Breast epithelium (tissue), 4 donors: ENCODE results near the gene KLHL21. TPM values are rescaled to one million over a fixed set of nuclear protein-coding genes. Genes with fewer than 3 reads are reported as not detected.

Experiments used
- DNase-seq, 2 donors: peaks; one replicate each; pipeline ENCODE4 v3.0.0-alpha.2; 2019; ENCODE audit warnings: low spot score in 2 of 2
- H3K27ac ChIP-seq, 2 donors: fragments of 200-600 bp; sonication (generic) in 1 of 2; one replicate each; pipeline ENCODE4 v1.5.1; 2016 to 2019; ENCODE audit warnings: mild to moderate bottlenecking in 1 of 2
- H3K27me3 ChIP-seq, 2 donors: fragments of 200-600 bp; sonication (generic) in 1 of 2; one replicate each; pipeline versions ENCODE4 v1.5.1 to v1.6.0; 2017 to 2019; ENCODE audit warnings: control low read depth in 1 of 2, mild to moderate bottlenecking in 1 of 2
- H3K36me3 ChIP-seq: fragments of 200-600 bp; one replicate; pipeline ENCODE4 v1.5.1; 2019
- H3K4me1 ChIP-seq, 2 donors: fragments of 200-600 bp; sonication (generic); one replicate each; pipeline ENCODE4 v1.5.1; 2016 to 2019; ENCODE audit warnings: control low read depth in 1 of 2
- H3K4me3 ChIP-seq, 3 donors: fragments of 200-600 bp; sonication (generic); 1 replicate in 2 of 3; 2 replicates in 1 of 3; pipeline ENCODE4 v1.5.1; 2016 to 2019; ENCODE audit warnings: mild to moderate bottlenecking in 3 of 3, moderate library complexity in 2 of 3
- H3K9me3 ChIP-seq, 2 donors: fragments of 200-600 bp; sonication (generic) in 1 of 2; one replicate each; pipeline ENCODE4 v1.5.1; 2016 to 2019; ENCODE audit warnings: control low read depth in 1 of 2
- CTCF ChIP-seq, 3 donors: fragments of 450-650 bp; IDR thresholded peaks; one replicate each; pipeline ENCODE4 v1.5.1; 2016 to 2017; ENCODE audit warnings: antibody characterized with exemption in 3 of 3, mild to moderate bottlenecking in 3 of 3, moderate library complexity in 3 of 3
- POLR2A ChIP-seq: fragments of 450-650 bp; IDR thresholded peaks from one replicate; pipeline ENCODE4 v1.6.1; 2016; ENCODE audit warnings: antibody characterized with exemption, mild to moderate bottlenecking, moderate library complexity
- POLR2AphosphoS5 ChIP-seq, 3 donors: sonication (generic); formaldehyde crosslinking; IDR thresholded peaks; one replicate each; pipeline ENCODE4 v1.6.1; 2017; ENCODE audit warnings: antibody characterized with exemption in 3 of 3
- intact Hi-C: fragments of 100-400 bp; cut with DNase I; formaldehyde crosslinking; loops from one replicate; pipeline ENCODE4 v1.15.1; 2023; ENCODE audit warnings: low total_unique reads
- total RNA-seq, 3 donors: library from RNA; depleted of rRNA; stranded (reverse); fragments of >200 nt; gene quantifications; one replicate each; pipeline ENCODE4 v1.1.0, GENCODE V29; 2016

Gene KLHL21
- total RNA-seq, 3 donors from 2014 or later, result 45.2 to 61.3 (median 58.1) TPM

GRCh38 chr1:6596886-6597776 lies 5.5 kb downstream of the KLHL21 start:
- no peaks in the 10 kb centered on the region for H3K9me3 ChIP-seq
- no peak for DNase-seq
- TF ChIP-seq POLR2AphosphoS5 (IDR thresholded peaks at IDR 0.05) (no peak), POLR2A (no peak), CTCF (IDR thresholded peaks at IDR 0.05) (no peak)
- peak overlapping the region; percentile 6 to 73 (median 27) for H3K4me3 ChIP-seq
- peaks cover 12 to 26% of the 10 kb centered on the region in 2 donors for H3K4me1 ChIP-seq
- H3K27ac ChIP-seq, result peak overlapping the region; percentile 4 to 49
- H3K27me3 ChIP-seq, result no peaks in the 10 kb centered on the region
- intact Hi-C loops, result no loop called here
- H3K36me3 ChIP-seq, result no peaks in the 10 kb centered on the region

DNA sequence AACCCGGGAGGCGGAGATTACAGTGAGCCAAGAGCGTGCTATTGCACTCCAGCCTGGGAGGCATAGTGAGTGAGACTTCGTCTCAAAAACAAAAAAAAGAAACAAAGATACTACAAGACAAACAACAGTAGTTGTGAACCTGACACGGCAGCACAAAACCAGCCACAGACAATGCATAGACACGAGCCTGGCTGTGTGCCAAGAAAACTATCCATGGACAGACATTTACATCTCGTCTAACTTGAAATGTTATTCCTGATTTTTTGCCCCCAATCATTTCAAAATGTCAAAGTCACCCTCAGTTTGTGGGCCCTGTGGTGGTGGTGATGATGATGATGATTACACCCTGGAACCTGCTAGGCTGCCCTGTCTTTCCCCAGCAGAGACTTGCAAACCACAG lies 6.3 kb downstream of the KLHL21 start:
- Histone ChIP-seq H3K36me3 (no peaks in the 10 kb centered on the region), H3K27ac (no peak overlapping the region), H3K27me3 (no peaks in the 10 kb centered on the region), H3K9me3 (no peaks in the 10 kb centered on the region), H3K4me1 (peaks cover 12 to 26% of the 10 kb centered on the region in 2 donors), H3K4me3 (peak overlapping the region in 2 of 3 donors; percentile 27 to 73)
- no peak for TF ChIP-seq CTCF (IDR thresholded peaks at IDR 0.05)
- no peak for DNase-seq
- intact Hi-C loops, result no loop called here

- H3K4me3 ChIP-seq, result no peak overlapping the region
- DNase-seq, result no peak
- H3K27me3 ChIP-seq, result no peaks in the 10 kb centered on the region
- intact Hi-C loops, result no loop called here
- peaks cover 12 to 26% of the 10 kb centered on the region in 2 donors for H3K4me1 ChIP-seq
- H3K27ac ChIP-seq, result no peak overlapping the region
- H3K9me3 ChIP-seq, result no peaks in the 10 kb centered on the region
- no peaks in the 10 kb centered on the region for H3K36me3 ChIP-seq
- TF ChIP-seq POLR2A, result no peak
- no peak for TF ChIP-seq POLR2AphosphoS5 (IDR thresholded peaks at IDR 0.05)
- no peak for TF ChIP-seq CTCF (IDR thresholded peaks at IDR 0.05)
Observed at GRCh38 chr1:6594977-6595740, 7.5 kb downstream of the KLHL21 start.

GRCh38 chr1:6593810-6594209 lies 8.9 kb downstream of the KLHL21 start:
- Histone ChIP-seq H3K4me3 (no peak overlapping the region), H3K36me3 (no peaks in the 10 kb centered on the region), H3K27me3 (no peaks in the 10 kb centered on the region), H3K27ac (no peak overlapping the region), H3K4me1 (peaks cover 8 to 16% of the 10 kb centered on the region in 2 donors), H3K9me3 (no peaks in the 10 kb centered on the region)
- intact Hi-C loops, result no loop called here
- no peak for DNase-seq
- TF ChIP-seq POLR2AphosphoS5 (IDR thresholded peaks at IDR 0.05) (no peak), POLR2A (no peak), CTCF (IDR thresholded peaks at IDR 0.05) (no peak)
